ENCODE data around the gene OPA1. TPM values are rescaled to one million over a fixed set of nuclear protein-coding genes. Genes with fewer than 3 reads are reported as not detected.

OPA1 gene
- total RNA-seq, 1 donor from 2014 or later, result 109 TPM

DNA sequence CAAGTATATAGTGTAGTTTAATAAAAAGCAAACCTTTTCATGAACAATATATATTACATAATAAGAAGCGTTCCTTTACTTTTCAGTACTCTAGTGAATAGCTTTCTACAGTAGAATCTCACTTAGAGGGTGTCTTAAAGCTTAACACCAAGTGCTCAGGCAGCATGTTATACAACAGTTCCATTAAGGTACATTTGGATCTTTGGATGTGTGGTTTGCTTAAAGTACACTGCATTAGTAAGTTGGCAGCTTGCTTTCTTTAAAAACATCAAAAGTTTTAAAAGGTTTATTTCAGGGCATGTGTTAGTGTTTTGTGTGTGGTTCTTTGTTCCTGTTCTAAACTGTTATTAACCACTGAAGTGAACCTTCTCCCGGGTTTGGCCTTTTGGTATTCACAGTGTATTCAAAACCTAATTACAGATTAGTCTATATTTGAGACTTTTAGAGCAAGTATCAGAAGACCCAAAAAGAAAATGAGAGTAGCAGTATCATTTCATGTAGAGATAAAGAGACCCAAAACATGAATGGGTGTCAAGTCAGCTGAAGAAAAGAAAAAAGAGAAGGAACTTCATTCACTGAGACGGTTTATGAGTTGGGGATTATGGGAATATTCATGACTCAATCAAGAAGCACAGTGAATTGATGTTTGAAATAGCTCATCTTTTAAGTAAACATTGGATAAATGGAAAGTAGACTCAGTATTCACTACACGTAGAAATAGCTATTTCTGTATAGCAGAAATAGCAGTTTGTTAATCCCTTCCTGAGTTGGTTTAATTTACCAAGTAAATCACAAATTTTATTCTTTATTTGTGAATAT lies 93.9 kb downstream of the OPA1 start:
- intact Hi-C loops (cut with DNase I), result no loop called here
- no peak for DNase-seq (ENCODE audit: low spot score)

DNA sequence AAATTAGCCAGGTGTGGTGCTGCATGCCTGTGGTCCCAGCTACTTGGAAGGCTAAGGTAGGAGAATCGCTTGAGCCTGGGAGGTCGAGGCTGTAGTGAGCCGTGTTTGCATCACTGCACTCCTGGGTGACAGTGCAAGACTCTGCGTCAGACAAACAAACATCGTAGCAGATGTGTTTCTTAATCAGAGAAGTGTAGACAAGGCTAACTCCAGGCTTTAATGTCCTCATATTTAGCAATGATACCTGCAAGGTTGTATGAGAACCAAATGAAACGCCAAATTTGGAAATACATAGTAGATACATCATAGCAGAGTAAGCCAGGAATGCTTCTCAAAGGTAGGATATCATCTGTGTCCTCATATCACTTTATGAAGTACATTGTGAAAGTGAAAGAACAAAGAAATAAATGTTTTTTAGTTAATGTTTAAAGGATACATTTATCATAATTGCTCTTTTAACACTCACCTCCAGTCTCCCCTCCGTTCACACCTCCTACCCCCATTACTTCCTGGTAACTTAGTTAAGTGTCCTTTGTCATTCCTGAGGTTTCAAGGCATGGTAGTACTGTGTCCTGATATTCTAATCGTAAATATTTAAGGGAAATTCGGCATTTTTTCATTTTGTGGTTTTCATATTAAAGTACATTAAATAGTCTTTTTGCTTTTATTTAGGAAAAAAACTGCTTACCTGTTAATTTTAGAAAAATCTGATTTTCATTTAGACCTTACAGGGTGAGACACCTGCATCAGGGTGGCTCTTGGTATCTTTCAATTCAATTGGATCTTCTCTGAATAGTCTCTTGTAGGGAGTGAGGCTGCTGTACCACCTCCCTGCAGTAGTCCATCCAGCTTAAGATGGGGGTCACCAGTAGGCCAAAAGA lies 96.1 kb downstream of the OPA1 start:
- intact Hi-C loops (cut with DNase I), result no loop called here
- no peak for DNase-seq (ENCODE audit: low spot score)

DNA sequence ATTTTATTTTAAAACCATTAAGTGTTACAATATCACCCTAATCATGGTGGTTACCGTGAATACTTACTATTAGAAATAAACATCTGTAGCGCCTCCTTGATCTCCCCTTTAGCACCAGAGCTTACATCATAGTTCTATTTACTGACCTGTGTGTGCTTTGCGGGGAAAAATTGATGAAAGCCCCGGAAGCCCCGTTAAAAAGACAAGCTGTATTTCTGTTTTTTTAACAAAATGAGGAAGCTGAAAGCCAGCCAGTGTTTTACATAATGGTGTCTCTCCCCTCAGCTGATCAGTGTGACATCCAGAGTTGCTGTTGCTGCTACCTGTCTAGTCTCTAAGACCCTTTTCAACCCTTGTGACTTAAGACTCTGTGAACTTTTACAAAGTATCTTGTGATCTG lies 100.8 kb downstream of the OPA1 start:
- DNase-seq (ENCODE audit: low spot score), result no peak
- intact Hi-C loops (cut with DNase I), result no loop called here

DNA sequence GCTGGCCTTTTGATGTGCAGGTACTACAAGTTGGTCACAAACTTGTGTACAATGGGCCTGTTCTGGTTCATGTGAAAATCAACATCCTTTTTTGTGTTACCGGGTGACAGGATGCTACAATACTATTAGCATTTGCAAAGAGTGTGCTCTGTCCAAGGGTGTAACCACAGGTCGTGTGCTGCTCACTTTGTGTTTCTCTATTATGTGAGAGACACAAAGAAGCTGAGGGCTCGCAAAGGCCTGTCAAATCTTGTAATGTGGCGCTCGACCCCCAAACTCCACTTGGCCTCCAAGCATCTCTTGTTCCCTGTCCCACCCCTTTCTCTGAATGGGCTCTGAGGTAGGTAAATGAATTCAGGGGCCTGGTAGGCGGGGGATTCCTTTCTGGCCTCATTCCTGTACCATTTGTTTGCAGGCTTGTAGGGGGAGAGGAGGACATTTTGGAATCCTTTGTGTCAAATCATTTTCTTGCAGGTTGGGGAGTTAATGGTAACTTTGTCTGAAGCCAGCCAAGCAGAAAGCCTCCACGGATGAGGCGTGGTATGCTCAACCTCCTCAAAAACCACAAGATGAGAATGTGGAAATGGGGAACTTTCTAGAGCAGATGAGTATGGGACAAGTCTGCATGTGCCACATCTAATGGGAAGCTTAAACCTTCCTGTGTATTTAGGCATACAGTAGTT lies 109.1 kb downstream of the OPA1 start:
- no peak for DNase-seq (ENCODE audit: low spot score)
- intact Hi-C loops (cut with DNase I), result no loop called here

DNA sequence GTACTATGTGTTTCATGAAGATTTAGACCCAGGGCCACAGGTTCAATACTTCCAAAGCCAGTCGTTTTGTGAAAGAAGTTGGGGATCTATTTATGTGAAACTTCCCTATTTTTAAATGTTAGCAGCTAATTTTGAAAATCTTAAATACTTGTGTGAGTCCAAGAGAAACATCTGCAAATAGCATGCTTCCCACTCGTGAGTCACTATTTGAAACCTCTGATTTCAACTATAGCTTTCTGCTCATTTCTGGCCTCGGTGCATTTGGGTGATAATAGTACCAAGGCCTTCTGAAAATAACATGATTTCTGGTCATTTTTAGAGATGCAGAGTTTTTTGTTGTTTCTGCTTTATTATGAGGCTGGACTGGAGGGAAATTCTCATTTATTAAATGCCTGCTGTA lies 110.0 kb downstream of the OPA1 start:
- intact Hi-C loops (cut with DNase I), result no loop called here
- no peak for DNase-seq (ENCODE audit: low spot score)

DNA sequence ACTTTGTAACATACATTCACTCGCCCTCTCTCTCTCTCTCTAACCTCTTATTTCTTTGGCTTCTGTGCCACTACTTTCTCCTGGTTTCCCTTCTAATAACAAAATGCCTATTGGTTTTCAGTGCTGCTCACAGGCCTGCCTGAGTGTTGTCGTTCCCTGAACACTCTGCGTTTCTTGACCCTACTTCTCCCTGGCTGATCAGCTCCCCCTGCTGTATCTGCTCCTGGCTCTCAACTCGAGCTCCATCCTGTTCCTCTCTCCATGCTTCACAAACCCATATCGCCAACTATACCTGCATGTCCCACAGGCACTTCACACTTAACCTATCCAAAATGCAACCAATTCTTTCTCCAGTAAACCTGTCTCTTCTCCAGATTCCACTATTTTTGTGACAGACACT lies 111.4 kb downstream of the OPA1 start:
- intact Hi-C loops (cut with DNase I), result no loop called here
- DNase-seq (ENCODE audit: low spot score), result no peak

DNA sequence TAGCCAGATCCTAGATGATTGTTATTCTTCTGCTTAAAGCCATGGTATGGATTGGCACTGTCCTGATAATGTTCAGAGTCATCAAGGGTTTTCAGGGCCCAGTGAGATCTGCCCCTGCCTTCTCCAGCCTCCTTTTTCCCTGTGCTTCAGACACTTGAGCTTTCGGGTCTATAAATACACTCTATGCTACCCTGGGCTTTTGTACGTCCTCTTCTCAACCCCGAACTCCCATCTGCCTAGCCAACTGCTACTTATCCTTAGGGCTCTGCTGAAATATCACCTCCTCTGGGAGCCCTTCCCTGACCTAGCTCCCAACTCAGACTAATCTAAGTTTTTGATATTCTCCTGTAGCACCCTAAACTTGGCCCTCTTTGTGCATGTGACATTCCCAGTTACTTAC lies 115.3 kb downstream of the OPA1 start:
- intact Hi-C loops (cut with DNase I), result no loop called here

DNA sequence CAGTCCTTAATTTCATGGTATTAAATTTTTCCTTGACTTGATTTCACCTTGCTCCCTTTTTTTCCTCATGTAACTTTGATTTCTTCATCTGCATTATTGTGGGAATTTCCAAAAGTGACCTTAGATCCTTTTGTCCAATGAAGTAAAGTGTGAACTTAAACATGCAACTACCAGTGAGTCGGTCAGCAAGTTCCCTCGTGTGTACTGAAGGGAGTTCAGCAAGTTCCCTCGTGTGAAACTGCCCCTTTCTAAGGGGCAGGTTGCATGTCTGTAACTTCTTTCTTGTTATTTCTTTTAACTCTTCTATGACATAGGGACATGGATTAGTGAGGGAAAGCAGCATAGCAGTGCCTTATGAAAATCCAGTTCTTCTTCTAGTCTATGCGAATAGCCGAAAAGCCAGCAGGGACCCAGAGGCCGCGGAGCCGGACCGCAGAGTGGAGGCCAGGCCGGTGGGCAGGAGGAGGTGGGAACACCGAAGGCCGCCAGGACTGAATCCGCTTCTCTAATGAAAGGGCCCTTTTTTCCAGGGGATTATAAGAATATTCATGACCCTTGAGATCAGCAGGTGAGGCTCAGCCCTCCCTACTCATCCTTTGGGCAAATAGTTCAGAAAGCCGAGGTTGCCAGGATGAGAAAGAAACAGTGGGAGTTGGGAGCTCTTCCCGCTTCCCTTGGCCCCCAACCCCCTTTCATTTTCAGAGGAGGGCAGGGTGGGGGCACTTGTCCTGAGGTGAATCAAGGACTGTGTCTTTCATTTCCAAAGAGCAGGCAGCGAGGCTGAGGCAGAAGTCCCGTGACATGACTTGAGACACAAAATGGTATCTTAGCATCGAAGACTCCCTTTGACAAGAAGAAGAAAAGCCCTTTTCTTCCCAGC lies 117.5 kb downstream of the OPA1 start:
- intact Hi-C loops (cut with DNase I), result no loop called here
- DNase-seq (ENCODE audit: low spot score), result no peak

More for the DNA sequence above, 115.3 kb downstream of the OPA1 start:
- no peak for DNase-seq (ENCODE audit: low spot score)

DNA sequence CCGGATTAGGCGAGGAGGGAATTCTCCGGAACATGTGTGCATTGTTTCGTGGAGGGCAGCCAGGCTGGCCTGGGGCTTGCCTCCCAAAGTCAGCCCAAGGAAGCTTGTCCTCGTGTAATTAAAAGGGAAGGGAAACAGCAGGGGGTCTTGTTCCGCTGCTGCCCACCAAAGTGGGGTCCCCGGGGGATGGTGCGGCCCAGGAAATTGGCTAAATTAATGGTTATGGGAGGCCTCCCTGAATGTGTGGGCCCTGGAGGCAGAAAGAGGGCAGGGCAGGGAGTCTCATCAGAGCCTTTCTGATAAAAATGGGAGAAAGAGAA lies 118.1 kb downstream of the OPA1 start:
- intact Hi-C loops (cut with DNase I), result no loop called here
- no peak for DNase-seq (ENCODE audit: low spot score)

DNA sequence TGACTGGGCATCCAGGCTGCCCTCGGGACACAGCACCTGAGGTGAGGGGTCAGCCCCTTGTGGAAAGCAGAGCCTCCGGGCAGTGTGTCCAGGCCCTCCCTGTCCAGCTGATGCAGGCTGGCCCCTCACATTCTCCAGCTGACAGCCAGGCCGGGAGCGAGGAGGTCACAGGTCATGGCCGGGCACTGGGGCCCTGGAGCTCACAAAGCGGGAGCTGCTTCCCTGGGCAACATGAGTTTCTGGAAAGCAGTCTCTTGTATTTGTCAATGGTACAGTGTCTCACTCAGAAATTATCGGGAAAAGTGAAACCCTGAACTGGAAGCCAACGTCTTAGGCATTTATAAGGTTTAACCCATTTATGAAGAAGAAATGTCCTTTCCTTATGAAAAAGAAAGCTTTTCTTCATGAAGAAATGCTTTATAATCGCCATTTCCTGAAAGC lies 118.5 kb downstream of the OPA1 start:
- no peak for DNase-seq (ENCODE audit: low spot score)
- intact Hi-C loops (cut with DNase I), result no loop called here

DNA sequence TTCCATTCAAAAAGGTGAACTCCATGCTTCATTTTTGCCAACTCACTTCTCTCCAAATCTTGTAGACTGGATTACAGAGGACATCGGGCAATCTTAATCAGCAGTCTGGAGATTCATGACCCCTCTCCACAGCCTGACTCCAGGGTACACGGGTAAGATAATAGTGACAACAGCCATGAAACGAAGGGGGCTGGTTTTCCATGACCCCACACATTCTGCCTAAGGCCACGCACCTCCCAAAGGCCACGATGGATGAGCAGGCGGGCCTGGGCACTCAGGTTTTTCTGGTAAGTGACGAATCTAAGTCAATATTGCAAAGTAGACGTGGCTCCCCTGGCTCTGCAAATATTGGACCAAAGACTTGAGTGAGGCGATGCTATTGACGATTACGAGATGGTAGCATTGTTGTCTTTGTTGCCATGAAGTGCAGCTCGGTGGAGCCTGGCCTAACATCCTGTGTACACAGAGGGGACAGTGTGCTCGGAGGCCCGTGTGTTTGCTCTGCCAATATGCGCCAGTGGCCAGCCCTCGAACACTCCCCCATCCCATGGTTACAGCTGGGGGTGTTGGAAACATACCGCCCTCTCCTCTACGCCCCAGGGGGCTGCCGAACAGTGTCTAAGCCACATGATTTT lies 119.1 kb downstream of the OPA1 start:
- DNase-seq (ENCODE audit: low spot score), result no peak

DNA sequence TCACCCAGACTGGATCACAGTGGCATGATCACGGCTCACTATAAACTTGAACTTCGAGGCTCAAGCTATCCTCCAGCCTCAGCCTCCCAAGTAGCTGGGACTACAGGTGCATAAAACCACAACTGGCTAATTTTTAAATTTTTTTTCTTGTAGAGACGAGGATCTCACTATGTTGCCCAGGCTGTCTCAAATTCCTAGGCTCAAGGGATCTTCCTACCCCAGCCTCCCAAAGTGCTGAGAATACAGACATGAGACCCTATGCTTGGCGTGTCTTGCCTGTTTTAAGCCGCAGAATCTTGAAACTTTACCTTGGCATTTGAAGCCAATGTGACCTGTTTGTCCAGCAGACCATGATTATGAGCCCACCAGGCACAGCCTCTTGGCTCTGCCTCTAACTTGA lies 119.9 kb downstream of the OPA1 start:
- DNase-seq (ENCODE audit: low spot score), result no peak
- intact Hi-C loops (cut with DNase I), result no loop called here

More for the DNA sequence above, 119.1 kb downstream of the OPA1 start:
- intact Hi-C loops (cut with DNase I), result no loop called here

DNA sequence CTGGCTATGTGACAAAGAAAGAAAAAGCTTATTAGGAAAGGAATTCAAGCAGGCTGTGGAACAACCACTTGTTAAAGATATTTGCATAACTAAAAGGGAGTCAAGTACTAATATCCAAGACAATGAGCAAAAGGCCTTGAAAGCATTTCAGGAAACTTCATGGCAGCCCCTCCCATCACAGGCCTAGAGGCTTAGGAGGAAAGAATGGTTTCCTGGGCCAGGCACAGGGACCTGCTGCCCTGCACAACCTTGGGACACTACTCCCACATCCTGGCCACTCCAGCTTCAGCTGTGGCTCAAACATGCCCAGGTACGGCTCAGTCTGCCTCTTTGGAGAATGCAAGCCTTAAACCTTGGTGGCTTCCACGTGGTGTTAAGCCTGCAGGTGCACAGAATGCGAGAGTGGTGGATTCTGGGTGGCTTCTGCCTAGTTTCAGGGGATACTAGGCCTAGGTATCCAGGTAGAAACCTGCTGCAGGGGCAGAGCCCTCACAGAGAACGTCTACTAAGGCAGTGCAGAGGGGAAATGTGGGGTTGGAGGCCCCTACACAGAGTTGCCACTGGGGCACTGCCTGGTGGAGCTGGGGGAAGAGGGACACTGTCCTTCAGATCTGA lies 121.6 kb downstream of the OPA1 start:
- intact Hi-C loops (cut with DNase I), result no loop called here

DNA sequence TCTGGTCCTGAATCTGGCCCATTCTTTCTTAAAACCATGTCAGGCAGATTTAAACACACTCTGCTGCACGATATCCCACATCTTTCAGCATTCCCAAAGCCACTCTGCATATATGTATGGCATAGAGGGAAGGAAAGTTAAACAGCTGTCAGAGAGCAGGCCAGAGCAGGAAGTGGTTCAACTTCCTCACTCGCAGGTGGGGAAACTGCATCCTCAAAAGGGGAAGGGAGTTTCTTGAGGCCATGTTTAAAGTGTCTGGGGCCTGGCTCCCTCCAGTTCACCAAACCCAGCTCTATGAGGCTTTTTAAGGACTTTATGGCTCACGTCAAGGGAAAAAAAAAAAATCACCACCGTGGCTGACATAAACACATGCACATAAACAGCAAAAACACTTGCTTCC lies 123.1 kb downstream of the OPA1 start:
- DNase-seq (ENCODE audit: low spot score), result no peak
- intact Hi-C loops (cut with DNase I), result no loop called here

More for the DNA sequence above, 121.6 kb downstream of the OPA1 start:
- DNase-seq (ENCODE audit: low spot score), result no peak

DNA sequence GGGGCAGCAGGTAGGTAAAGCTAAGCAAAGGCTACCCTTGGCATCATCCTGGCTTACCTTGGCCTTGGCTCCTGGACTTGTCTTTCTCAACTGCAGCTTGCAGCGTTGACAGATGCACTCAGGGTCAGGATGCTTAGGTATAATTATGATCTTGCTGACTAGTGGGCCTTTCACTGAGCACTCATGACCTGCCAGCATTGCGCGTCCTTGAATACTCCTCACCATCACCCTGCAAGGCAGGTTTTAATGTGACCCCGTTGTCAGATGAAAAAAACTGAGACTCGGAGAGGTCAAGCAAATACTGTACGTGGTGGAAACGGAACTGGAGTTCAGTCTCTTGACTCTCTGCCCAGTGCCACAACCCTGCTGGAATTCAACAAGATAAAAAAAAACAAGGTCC lies 126.7 kb downstream of the OPA1 start:
- no peak for DNase-seq (ENCODE audit: low spot score)
- intact Hi-C loops (cut with DNase I), result no loop called here

DNA sequence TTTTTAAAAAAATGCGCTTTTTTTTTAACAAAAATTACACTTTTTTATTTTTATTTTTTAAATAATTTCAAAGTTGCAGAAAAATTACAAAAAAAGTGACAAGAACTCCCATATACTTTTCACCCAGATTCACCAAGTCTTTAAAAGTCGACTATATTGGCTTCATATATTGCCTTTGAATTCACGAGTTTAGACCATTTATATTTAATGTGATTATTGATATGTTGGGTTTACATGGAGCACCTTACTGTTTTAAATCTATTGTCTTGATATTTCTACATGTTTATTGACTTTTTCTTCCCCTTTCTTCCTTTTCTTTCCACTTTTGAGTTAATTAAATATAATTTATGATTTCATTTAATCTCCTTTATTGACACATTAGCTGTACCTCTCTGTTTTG lies 127.2 kb downstream of the OPA1 start:
- intact Hi-C loops (cut with DNase I), result no loop called here
- DNase-seq (ENCODE audit: low spot score), result no peak

DNA sequence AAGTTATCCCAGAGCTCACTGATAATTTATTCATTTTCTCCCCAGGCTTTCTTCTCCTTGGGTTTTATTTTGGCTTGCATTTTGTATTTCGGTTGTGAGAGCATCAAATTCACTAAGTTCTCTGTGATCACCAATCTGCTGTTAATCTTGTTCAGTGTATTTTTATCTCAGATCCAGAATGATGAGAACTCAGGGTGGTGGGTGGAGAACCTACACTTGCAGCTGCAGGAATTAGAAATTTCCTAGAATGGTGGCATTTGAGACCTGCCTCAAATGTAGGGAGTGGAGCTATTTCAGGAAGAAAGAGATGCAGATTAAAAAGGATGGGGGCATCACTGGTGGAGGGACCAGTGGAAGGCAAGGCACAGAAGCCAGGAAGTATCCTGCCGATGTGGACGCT lies 129.6 kb downstream of the OPA1 start:
- intact Hi-C loops (cut with DNase I), result no loop called here

DNA sequence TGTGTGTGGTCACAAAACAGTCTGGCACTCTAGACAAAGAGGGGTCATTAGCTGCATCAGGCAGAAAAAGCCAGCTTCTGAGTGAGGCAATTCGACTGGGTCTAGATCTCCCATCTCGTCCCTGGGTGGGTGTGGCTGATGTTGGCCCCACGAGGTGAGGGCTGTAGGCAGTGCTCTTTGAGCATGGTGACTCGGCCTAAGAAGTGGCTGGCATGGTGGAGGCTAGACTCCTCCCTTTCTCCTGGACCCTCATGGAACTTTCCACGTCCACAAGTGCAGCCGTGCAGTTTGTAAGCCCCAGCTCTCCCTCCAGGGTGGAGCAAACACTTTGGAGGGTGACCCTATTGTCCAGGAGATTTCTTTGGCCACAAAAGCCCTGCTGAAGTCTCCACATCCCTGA lies 134.1 kb downstream of the OPA1 start:
- no peak for DNase-seq (ENCODE audit: low spot score)

More for the DNA sequence above, 129.6 kb downstream of the OPA1 start:
- DNase-seq (ENCODE audit: low spot score), result no peak

More for the DNA sequence above, 134.1 kb downstream of the OPA1 start:
- intact Hi-C loops (cut with DNase I), result no loop called here

All from cardiac septum (tissue), 1 donor.